EH (cell line): Measurements from ENCODE around the gene RPL3.

Experiments
- DNase-seq: peaks from one replicate; pipeline ENCODE4 v3.0.0-alpha.2; 2015; ENCODE audit warnings: low read depth

Gene RPL3

DNA sequence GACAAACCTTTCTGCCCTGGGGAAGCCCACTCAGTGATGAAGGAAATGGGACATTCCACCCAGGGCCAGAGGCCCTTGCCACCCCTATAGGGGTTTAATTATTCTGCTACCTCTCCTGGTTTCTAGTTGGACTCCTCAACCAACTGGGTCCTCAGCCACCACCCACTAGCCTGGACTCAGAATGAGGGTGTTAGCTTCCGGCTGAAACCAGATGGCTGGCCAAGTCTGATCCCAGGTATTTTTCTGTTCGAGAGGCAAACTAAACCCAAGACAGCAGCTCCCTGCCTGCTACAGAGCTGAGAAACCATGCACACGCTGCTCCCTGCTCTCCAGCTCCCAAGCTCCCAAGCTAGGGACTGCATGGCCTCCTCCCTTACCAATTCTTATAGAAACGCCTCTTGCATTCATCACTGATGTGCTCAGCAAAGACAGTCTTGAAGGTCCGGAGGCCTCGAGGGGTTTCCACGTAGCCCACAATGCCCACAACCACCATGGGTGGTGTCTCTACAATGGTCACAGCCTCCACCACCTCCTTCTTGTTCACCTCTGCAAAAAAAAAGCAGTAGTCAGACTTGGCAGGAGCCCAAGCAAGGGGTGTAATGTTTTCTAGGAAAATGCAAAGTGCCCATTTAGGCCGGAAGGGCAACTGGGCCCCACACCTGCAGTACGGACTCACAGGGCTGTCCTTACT, 2.2 kb downstream of the RPL3 start:
- DNase-seq: peak; percentile 32

DNA sequence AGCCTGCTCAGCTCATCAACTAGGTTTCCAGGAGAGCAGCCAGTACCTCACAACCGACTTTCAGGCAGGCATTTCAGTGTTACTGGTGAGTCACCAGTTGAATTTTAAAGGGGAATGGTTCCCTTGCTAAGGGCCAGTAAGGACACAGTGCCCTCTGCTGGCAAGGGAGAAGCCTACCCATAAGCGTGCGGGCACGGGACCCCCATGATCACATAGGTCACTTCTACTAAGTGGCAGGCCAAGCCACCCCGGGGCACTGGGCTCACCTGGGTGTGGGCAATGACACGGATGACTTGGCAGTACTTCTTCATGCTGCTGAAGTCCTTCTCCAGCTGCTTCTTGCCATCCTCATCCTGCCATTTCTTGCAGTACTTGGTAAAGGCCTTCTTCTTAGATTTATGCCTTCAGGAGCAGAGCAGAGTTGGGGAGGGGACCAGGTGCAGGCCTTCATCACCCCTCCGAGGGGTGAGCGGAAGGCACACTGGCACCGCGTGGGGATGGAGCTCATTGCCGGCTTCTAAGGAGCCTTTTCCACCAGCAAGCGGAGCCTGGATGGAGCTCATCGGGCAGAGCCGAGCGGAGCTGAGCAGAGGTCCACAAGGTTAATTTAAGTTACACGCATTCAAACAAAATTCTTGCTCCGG, 2.9 kb downstream of the RPL3 start:
- DNase-seq: peak; percentile 93

DNA sequence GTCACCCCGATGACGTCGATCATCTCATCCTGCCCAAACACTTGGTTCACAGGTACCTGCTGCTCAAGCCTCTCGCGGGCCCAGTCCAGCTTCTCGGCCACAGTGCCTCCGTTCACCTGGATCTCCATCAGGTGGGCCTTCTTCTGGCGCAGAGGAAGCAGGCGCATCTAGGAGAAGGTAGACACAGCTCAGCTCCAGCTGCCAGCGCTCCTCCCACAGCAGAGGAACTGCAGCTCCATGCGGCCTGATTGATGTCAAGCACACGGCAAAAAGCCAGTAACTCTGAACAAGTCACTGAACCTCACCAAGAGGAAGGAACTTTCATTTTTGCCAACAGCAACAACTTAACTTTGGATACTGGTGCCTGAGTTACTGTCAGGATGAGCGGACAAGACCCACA, 4.0 kb downstream of the RPL3 start:
- DNase-seq: no peak

DNA sequence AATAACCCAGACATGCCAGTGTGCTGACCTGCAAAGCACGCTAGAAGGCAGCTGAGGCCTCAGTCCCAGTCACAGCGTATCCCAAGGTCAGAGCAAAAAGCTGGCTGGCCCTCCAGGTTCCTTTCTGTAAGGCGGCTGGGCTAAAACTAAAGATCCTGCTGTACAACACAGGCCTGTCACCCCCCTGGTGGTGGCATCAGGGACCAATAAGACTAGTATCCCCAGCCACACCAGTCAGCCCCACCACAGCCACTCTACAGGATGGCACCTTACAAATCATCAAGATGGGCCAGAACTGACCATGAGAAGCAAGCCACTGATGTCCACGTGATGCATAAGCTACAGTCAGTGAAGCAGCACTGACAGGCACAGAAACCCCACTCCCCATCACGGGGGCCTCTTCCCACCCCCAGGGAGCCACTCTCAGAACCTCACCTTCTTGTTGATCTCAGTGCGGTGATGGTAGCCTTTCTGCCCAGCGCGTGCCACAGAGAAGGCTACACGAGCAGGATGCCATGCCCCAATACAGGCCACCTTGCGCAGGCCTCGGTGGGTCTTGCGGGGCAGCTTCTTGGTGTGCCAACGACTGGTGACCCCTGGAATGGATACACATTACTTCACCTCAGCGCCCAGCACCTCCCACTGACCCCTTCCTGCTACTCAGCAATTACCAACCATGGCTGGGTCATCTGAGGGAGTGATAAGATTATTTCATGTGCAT, 5.0 kb downstream of the RPL3 start:
- no peak for DNase-seq

DNA sequence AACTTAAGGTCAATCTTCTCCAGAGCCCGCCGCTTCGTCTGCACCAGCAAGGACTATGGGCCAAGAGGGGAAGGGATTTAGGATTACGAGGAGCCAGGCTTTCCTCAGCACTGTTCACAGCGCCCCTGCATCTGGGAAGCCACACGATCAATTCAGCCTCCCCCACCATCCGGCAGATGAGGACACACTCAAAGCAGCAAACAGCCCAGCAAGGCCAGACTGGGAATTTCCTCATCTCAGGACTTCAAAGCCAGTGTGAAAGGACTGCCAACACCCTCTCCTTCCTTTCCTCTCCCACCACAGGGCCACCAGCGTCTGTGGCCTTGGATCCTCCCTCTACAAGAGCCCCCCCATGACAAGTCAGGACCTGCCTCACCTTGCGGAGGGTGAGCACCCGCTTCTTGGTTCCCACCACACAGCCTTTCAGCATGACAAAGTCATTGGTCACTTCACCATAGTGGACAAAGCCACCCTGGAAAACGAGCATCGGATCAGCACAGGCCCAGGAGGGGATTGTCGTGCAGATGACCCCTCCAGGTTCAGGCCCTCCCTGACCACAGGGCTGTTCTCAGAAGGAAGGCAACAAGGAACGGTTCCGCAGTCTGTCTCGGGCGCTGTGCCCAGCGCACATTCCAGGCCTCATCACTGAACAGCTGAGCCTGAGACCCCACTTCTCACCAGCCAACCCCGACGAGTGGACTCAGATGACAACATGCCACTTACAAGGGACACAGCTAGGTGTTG, 6.0 kb downstream of the RPL3 start:
- DNase-seq: no peak

DNA sequence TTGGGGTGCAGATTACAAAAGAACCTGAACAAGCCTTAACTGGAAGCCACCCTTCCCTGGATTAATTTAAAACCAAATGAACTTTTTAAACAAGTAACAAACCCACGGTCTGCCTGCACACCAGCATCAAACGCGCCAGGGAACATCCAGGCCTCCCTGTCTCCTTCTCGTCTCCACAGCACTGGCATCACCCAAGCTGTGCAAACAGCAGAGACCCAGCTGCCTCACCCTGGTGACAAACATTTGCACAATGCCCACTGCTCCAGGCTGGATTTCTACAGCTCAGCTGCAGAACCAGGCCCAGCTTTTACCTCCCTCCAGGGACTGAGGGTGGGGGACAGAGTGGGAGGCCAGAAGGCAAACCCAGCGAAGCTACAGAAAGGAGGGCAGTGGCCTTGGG, 7.0 kb downstream of the RPL3 start:
- DNase-seq: no peak

DNA sequence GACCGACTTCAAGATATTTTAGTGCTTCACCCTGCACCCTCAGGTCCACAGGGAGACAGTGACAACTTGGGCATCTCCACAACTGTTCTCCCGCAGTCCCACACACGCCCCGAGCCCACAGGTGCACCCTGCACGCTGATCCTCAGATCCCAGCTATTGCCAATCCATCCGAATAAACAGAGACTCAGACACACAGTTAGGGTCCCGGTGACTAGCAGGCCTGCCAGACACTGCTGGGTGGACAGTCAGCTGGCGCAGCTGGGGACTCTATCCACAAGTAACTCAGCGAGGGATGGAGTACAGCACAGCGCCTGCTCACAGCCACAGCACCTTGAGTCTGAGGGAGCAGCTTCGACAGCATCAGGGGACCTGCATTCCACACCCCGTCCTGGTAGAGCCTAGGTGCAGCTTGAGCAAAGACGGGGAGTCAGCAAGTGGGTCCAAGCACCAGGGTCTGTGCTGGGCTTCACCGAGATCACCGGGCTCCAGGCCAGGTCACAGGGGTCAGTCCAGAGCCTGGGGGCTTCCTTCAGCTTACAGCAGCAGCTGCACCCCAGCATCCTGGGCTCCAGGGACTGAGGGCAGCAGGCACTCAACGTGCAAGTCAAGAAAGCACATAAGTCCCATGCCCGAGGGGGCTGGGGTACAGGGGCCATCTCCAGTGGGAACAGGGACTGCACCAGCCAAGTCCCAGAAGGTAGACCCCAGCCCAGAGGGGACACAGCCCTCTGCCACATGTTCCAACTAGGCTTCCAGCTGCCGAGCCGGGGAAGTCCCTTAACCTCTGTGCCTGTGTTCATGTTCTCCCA, 7.6 kb downstream of the RPL3 start:
- no peak for DNase-seq

DNA sequence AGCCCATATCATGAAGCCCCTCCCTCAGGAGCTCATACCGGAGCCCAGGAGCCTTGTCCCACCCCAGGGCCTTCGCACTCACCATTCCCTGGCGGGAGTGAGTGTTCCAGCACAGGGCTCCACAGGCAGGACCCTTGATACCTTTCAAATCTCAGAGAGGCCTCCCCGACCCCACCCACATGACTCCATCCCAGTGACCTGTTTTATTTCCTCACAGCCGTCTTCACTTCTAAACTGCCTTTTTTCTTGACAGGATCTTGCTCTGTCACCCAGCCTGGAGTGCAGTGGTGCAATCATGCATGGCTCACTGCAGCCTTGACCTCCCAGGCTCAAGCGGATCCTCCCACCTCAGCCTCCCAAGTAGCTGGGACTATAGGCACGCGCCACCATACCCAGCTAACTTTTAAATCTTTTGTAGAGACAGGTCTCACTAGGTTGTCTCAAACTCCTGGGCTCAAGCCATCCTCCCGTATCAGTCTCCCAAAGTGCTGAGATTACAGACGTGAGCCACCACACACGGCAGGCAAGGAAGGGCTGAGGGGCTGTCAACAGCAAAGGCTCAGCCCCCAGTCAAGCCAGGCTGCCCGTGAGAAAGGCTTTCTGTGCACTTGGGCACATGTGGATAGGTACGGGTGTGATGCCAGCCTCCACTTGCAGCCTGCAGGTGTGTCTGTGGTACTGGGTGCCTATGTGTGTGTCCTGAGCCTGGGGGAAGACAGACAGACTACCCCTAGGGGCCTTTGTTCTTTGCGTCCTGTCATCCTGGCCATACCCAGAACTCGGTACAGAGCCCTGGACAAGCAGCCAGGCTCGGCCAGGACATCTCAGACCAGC, 9.3 kb downstream of the RPL3 start:
- DNase-seq: peak; percentile 64

DNA sequence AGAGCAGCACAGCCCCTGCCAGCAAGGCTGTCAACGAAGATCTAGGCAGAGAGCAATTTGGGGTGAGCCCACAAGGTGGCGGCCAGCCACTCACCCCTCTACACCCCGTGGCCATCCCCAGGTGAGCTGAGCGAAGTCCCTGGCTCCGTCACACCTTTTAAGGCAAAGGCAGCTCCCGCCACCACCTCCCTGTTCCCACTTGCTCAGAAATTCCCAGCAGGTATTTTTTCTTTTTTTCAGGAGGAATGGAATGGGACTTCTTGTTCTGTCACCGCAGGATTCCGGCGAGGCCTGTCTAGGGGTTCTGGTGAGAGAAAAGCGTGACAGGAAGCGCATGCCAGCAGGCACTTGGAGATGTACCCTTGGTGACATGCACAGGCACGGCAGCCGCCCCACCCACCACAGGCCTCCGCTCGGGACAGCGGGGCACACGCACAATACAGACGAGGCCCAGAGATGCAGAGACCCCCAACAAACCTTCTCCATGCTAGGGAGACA, 10.0 kb downstream of the RPL3 start:
- DNase-seq: peak; percentile 69

DNA sequence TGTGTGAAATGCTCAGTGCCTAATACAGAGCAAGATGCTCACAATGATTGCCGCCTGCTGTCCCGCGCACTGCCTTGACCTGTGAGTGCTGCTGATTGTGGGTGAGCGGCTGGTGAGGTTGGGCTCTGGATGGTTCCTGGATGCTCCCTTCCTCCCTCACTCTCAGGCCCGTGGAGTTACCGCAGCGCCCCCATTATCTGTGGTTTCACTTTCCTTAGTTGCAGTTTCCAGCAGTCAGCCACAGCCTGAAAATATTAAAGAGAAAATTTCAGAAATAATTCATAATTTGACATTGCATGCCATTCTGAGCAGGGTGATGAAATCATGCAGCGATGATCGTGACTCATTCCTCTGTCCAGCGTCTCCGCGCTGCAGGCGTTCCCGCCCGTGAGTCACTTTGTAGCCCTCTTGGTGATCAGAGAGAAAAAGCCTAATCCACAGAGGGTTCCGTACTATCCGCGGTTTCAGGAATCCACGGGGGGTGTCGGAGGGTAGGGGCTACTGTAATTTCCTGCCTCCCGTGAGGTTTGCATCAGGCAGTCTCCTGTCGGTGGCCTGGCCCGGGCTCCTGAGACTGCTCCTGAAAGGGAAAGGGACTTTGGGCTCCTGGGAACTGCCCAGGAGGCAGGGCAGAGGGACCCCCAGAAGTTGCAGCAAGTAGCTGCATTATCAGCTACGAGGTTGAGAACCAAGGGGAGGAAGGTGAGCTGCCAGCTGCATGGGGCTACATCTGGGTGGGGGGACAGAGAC, 10.6 kb downstream of the RPL3 start:
- DNase-seq: peak; percentile 97

DNA sequence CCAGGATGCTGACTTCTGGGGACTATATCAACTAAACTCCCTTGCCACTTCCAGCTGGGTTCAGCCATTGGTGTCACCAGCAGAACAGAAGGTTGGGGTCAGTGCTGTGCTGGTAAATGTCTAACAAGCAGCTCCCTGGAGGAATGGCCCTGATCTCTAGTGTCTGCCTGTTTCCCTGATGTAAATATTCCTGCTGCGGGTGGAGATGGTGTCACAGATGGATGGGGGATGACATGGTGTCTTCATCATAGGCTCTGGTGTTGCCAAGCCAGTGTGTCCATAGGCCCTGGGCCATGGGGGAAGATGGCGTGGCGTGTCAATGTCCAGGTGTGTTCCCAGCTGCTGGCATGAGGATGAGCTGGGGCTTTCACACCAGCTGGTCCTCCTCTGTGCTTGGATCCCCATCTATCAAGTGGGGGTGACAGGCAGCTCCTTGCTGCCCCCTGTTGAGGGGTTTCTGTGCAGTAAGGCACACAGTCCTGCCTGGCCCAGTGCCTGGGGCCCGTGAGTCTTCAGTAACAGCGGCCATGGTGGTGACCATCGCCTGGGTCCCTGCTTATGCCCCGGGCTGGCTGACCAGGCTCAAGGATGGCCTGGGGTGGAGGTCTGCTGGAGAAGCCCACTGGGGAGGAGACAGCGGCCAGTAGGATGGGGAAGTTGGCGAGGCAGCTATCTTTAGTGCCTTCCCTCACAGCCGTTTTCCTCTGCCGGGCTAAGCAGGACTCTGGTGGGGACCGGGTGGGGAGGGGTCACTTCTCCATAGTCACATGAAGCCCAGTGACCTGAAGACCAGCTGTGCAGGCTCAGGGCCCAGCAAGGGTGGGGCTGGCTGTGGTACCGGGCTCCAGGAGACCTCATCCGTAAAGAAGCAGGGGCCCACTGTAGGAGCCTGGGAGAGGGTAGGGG, 12.7 kb downstream of the RPL3 start:
- DNase-seq: peak; percentile 34

DNA sequence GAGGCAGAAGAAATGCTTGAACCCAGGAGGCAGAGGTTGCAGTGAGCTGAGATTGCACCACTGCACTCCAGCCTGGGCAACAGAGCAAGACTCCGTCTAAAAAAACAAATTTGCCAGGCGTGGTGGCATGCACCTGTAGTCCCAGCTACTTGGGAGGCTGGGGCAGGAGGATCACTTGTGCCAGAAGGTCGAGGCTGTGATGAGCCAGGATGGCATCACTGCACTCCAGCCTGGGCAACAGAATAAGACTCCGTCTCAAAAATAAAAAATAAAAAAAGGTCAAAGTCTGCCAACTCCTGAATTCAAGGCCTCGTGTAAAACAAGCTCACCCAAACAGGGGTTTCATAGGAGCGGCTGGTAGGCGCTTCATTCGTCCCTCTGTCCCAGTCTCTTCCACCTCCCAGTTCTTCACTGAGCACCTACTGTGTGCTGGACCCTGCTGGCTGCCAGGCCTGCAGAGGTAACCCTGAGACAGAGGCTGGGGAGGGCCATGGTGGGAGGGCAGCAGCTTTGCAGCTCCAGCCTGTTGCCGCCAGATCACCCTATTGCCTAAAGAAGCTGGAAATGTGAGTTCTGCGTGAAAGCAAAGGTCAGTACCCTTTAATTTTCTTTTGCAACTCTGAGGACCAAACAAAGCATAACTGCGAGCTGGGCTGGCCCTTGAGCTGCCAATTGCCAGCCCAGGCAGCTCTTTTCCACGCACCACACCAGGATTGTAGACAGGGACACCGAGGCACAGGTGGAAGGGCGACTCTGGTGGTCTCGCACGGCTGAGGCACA, 15.3 kb downstream of the RPL3 start:
- no peak for DNase-seq

DNA sequence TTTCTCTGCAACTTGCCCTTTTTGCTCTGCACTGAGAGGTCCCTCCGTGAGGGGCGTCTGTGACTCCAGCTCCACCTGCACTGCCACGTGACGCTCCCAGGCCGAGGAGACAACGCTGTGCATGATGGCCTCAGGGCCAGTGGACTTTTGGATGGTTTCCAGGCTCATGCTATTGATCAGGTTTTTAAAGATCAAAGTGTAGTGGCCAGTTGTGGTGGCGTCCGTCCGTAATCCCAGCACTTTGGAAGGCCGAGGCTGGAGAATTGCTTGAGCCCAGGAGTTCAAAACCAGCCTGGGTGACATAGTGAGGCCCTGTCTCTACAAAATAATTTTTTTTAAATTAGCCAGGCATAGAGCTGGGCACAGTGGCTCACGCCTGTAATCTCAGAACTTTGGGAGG, 16.1 kb downstream of the RPL3 start:
- DNase-seq: no peak

DNA sequence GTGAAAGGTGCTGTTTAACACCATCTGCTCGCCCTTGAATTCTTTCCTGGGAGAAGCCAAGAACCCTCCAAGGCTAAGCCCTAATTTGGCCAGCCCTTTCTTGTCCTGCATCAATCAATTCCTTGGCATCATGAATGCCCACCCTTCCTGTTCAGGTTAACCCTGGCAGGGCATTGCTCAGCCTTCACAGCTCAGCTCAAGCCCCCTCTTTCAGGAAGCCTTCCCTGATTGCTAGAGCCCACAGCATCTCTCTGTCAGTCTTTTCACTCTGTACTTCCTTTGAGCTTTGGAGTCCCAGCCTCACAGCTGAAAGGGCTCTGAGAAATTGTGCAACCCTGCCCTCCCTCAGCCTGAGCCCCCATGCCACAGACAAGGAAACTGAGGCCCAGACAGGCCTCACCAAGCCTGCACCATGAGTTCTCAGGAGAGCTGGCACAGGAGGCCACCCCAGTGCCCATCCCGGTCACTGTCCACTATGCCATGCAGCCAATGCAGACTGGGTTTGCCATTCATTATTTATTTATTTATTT, 16.9 kb downstream of the RPL3 start:
- DNase-seq: no peak

DNA sequence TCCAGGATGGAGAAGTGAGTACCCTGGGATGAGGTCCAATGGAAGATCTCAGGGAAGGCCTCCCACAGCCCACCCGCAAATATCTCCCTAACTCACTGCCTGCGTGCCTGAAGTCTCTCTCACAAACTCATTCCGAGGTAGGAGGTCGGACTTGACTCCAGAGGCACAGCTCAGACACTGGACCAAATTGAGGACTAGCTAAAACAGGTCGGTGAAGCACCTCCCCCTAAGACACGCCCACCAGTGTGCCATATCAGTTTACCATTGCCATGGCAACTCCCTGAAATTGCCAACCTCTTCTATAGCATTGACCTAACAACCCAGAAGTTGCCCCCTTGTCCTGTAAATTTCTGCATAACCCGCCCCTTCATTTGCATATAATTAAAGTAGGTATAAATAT, 17.5 kb downstream of the RPL3 start:
- no peak for DNase-seq

DNA sequence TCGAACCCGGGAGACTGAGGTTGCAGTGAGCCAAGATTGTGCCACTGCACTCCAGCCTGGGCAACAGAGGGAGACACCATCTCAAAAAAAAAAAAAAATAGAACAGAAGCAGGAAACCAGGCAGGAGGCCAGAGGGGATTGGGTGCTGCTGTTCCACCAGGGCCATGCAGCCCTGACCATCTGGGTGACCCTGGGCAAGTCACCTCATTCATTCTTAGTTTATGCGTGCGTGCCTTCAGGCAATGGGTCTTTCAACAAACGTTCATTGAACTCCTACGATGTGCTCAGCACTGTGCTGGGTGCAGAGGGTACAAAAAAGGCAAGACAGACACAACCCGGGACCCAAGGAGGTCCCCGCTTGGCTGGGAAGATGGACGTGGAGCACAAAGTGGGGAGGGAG, 18.3 kb downstream of the RPL3 start:
- DNase-seq: no peak

DNA sequence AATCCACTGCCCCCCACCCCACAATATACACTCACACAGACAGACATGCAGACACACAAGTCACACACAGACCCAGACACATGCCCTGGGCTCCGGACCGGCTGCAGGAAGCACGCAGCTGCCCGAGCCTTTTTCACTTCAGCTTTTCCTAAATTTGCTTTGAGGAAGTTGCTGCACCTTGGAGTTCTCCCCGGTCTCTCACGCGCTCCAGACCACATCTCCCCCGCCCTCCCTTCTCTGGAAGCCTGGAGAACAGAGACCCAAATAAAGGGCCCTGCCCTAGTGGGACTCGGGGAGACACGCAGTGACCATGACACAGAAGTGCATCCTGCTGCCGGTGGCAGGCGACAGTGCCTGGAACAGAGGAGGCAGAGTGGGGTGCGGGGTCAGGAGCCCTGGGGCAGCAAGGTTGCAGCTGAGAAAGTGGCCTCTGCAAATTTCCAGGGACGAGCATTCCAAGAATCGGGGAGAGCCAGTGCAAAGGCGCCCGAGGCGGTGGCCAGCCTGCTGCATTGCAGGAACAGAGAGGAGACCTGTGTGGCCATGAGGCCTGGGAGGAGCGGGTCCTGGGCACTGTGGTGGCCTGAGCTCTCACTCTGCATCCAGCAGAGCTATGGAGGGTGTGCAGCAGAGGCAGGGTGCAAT, 19.1 kb downstream of the RPL3 start:
- peak; percentile 31 for DNase-seq
